Anterior cingulate cortex (tissue), 58 donors: ENCODE data around the gene PCSK6.
"Not testable (repeated sequence)": the region's sequence is repeated elsewhere in the genome, so short reads cannot be mapped to it uniquely, and the experiment has no call there.

Experiments used
- DNase-seq, 58 donors: peaks; one replicate each; lab custom pipeline; 2025; lab: John Stamatoyannopoulos, UW

PCSK6 gene

GRCh38 chr15:101437618-101438481 is 51.7 kb downstream of the PCSK6 start:
- DNase-seq, result no peak

GRCh38 chr15:101437209-101437608 is 52.3 kb downstream of the PCSK6 start:
- peak in 21 of 58 donors; percentile 11 to 76 (median 59) for DNase-seq

- no peak for DNase-seq
Observed at GRCh38 chr15:101436526-101436925, 53.0 kb downstream of the PCSK6 start.

- DNase-seq, result no peak
Observed at GRCh38 chr15:101435761-101436160, 53.7 kb downstream of the PCSK6 start.

- no peak for DNase-seq
Observed at GRCh38 chr15:101434032-101434920, 55.2 kb downstream of the PCSK6 start.

GRCh38 chr15:101433396-101433795 is 56.1 kb downstream of the PCSK6 start:
- DNase-seq, result no peak

GRCh38 chr15:101432982-101433381 is 56.5 kb downstream of the PCSK6 start:
- DNase-seq, result no peak

GRCh38 chr15:101431748-101432147 is 57.8 kb downstream of the PCSK6 start:
- DNase-seq, result no peak

- DNase-seq, result no peak
Observed at GRCh38 chr15:101431301-101431700, 58.2 kb downstream of the PCSK6 start.

- DNase-seq, result no peak
Observed at GRCh38 chr15:101429646-101430045, 59.9 kb downstream of the PCSK6 start.

GRCh38 chr15:101429191-101429590 is 60.3 kb downstream of the PCSK6 start:
- DNase-seq, result no peak

GRCh38 chr15:101428758-101429157 is 60.7 kb downstream of the PCSK6 start:
- no peak for DNase-seq

- DNase-seq, result no peak
Observed at GRCh38 chr15:101427606-101428487, 61.7 kb downstream of the PCSK6 start.

GRCh38 chr15:101426761-101427333 is 62.7 kb downstream of the PCSK6 start:
- no peak for DNase-seq

- no peak for DNase-seq
Observed at GRCh38 chr15:101425787-101426365, 63.6 kb downstream of the PCSK6 start.

- DNase-seq, result no peak
Observed at GRCh38 chr15:101424984-101425383, 64.5 kb downstream of the PCSK6 start.

GRCh38 chr15:101420232-101420631 is 69.3 kb downstream of the PCSK6 start:
- no peak for DNase-seq

- not testable (repeated sequence) for DNase-seq
Observed at GRCh38 chr15:101416475-101416874, 73.0 kb downstream of the PCSK6 start.

- no peak for DNase-seq
Observed at GRCh38 chr15:101413239-101413638, 76.3 kb downstream of the PCSK6 start.

- no peak for DNase-seq
Observed at GRCh38 chr15:101411581-101411980, 77.9 kb downstream of the PCSK6 start.
